Vagina (tissue), 2 donors: ENCODE results near the gene MEIKIN.

Source experiments
- POLR2A ChIP-seq, 2 donors: fragments of 450-650 bp; IDR thresholded peaks; one replicate each; pipeline ENCODE4 v1.6.1; 2017; ENCODE audit warnings: antibody characterized with exemption in 2 of 2, mild to moderate bottlenecking in 2 of 2, moderate library complexity in 2 of 2
- POLR2AphosphoS5 ChIP-seq, 2 donors: sonication (generic); formaldehyde crosslinking; IDR thresholded peaks; one replicate each; pipeline ENCODE4 v1.9.0; 2017; ENCODE audit warnings: antibody characterized with exemption in 2 of 2, mild to moderate bottlenecking in 2 of 2, low read depth in 1 of 2; ENCODE audit not compliant: insufficient read depth in 1 of 2
- TF ChIP-seq, protein P1 (sequence below), 3 experiments: fragments of 450-650 bp in 2 of 3; fragments of 200-600 bp in 1 of 3; sonication (generic) in 1 of 3; IDR thresholded peaks; one replicate each; pipeline ENCODE4 v1.5.1; 2017 to 2019; ENCODE audit warnings: antibody characterized with exemption in 3 of 3, mild to moderate bottlenecking in 2 of 3, moderate library complexity in 2 of 3

GRCh38 chr5:131953969-131954368 is 8.5 kb upstream of the MEIKIN start:
- TF ChIP-seq, protein P1, sequence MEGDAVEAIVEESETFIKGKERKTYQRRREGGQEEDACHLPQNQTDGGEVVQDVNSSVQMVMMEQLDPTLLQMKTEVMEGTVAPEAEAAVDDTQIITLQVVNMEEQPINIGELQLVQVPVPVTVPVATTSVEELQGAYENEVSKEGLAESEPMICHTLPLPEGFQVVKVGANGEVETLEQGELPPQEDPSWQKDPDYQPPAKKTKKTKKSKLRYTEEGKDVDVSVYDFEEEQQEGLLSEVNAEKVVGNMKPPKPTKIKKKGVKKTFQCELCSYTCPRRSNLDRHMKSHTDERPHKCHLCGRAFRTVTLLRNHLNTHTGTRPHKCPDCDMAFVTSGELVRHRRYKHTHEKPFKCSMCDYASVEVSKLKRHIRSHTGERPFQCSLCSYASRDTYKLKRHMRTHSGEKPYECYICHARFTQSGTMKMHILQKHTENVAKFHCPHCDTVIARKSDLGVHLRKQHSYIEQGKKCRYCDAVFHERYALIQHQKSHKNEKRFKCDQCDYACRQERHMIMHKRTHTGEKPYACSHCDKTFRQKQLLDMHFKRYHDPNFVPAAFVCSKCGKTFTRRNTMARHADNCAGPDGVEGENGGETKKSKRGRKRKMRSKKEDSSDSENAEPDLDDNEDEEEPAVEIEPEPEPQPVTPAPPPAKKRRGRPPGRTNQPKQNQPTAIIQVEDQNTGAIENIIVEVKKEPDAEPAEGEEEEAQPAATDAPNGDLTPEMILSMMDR (IDR thresholded peaks at IDR 0.05), result no peak
- TF ChIP-seq POLR2A (IDR thresholded peaks at IDR 0.05) (no peak), POLR2AphosphoS5 (IDR thresholded peaks at IDR 0.05; ENCODE audit: insufficient read depth in 1 of 2, low read depth in 1 of 2) (no peak)
